Trophoblast cell (in vitro differentiated cells and primary cell): ENCODE results near the gene KCTD11.

ENCODE experiments used
- DNase-seq, 2 donors: peaks; one replicate each; pipeline ENCODE4 v3.0.0-alpha.2; 2016
- H2AFZ ChIP-seq: 2 replicates; pipeline ENCODE4 v1.6.1; 2013; ENCODE audit warnings: low read length, moderate library complexity, mild to moderate bottlenecking; ENCODE audit not compliant: insufficient read depth, poor library complexity
- H2AK5ac ChIP-seq: 2 replicates; pipeline ENCODE4 v1.6.1; 2013; ENCODE audit warnings: mild to moderate bottlenecking, low read length
- H2BK120ac ChIP-seq: 2 replicates; pipeline ENCODE4 v1.6.1; 2013; ENCODE audit warnings: low read length, mild to moderate bottlenecking, moderate library complexity; ENCODE audit not compliant: insufficient read depth, poor library complexity
- H2BK12ac ChIP-seq: 2 replicates; pipeline ENCODE4 v1.6.1; 2013; ENCODE audit warnings: mild to moderate bottlenecking, low read length, moderate library complexity
- H2BK5ac ChIP-seq: 2 replicates; pipeline ENCODE4 v1.6.1; 2013; ENCODE audit warnings: low read length, low read depth, moderate library complexity, mild to moderate bottlenecking; ENCODE audit not compliant: poor library complexity
- H3K14ac ChIP-seq: 2 replicates; pipeline ENCODE4 v1.6.1; 2013; ENCODE audit warnings: mild to moderate bottlenecking, low read length
- H3K18ac ChIP-seq: 2 replicates; pipeline ENCODE4 v1.6.1; 2013; ENCODE audit warnings: mild to moderate bottlenecking, low read length
- H3K23ac ChIP-seq: 2 replicates; pipeline ENCODE4 v1.6.1; 2013; ENCODE audit warnings: low read length
- H3K27ac ChIP-seq: 2 replicates; pipeline ENCODE4 v1.5.1; 2013; ENCODE audit warnings: low read depth, mild to moderate bottlenecking, inconsistent platforms, low read length, moderate library complexity
- H3K27me3 ChIP-seq: 2 replicates; pipeline ENCODE4 v1.6.1; 2013; ENCODE audit warnings: inconsistent platforms, mild to moderate bottlenecking, low read length, moderate library complexity; ENCODE audit not compliant: insufficient read depth
- H3K36me3 ChIP-seq, 2 experiments: 1 replicate in 1 of 2; 2 replicates in 1 of 2; pipeline ENCODE4 v1.6.1; 2013; ENCODE audit warnings: low read length in 2 of 2, mild to moderate bottlenecking in 2 of 2, moderate library complexity in 1 of 2; ENCODE audit not compliant: insufficient read depth in 2 of 2, control insufficient read depth in 1 of 2
- H3K4ac ChIP-seq: 2 replicates; pipeline ENCODE4 v1.6.1; 2013; ENCODE audit warnings: low read depth, mild to moderate bottlenecking, low read length, moderate library complexity
- H3K4me1 ChIP-seq, 2 experiments: 1 replicate in 1 of 2; 2 replicates in 1 of 2; pipeline ENCODE4 v1.6.1; 2013; ENCODE audit warnings: low read length in 2 of 2, mild to moderate bottlenecking in 2 of 2, moderate library complexity in 1 of 2; ENCODE audit not compliant: insufficient read depth in 2 of 2, control insufficient read depth in 1 of 2
- H3K4me2 ChIP-seq: 2 replicates; pipeline ENCODE4 v1.6.1; 2013; ENCODE audit warnings: inconsistent platforms, mild to moderate bottlenecking, low read length, moderate library complexity
- H3K4me3 ChIP-seq: 2 replicates; pipeline ENCODE4 v1.5.1; 2013; ENCODE audit warnings: mild to moderate bottlenecking, low read depth, low read length, inconsistent platforms
- H3K79me1 ChIP-seq: one replicate; pipeline ENCODE4 v1.6.1; 2013; ENCODE audit warnings: low read length
- H3K79me2 ChIP-seq: 2 replicates; pipeline ENCODE4 v1.6.1; 2013; ENCODE audit warnings: low read length, mild to moderate bottlenecking; ENCODE audit not compliant: control insufficient read depth, insufficient read depth, poor library complexity
- H3K9ac ChIP-seq: 2 replicates; pipeline ENCODE4 v1.6.1; 2013; ENCODE audit warnings: mild to moderate bottlenecking, low read length
- H3K9me3 ChIP-seq: 2 replicates; pipeline ENCODE4 v1.6.1; 2013; ENCODE audit warnings: low read depth, mild to moderate bottlenecking, control low read depth, inconsistent platforms, low read length; ENCODE audit not compliant: insufficient read depth
- H4K12ac ChIP-seq: 2 replicates; pipeline ENCODE4 v1.6.1; 2013; ENCODE audit warnings: low read depth, mild to moderate bottlenecking, low read length, moderate library complexity
- H4K8ac ChIP-seq: 2 replicates; pipeline ENCODE4 v1.6.1; 2013; ENCODE audit warnings: low read depth, mild to moderate bottlenecking, low read length, moderate library complexity
- H4K91ac ChIP-seq: one replicate; pipeline ENCODE4 v1.6.1; 2013; ENCODE audit warnings: low read depth, mild to moderate bottlenecking, low read length, moderate library complexity
- WGBS: extraction: QIAGEN DNeasy Blood & Tissue Kit; methylation state at CpG from one replicate; pipeline ENCODE4 v1.1.7; 2013; ENCODE audit warnings: missing lambda C conversion rate; ENCODE audit not compliant: insufficient read length, insufficient coverage; ENCODE audit errors: extremely low coverage; 5-methylcytosine and 5-hydroxymethylcytosine counted together

Gene KCTD11

GRCh38 chr17:7369825-7370224 is 17.9 kb downstream of the KCTD11 start:
- Histone ChIP-seq H2BK5ac (no peak overlapping the region), H3K79me2 (no peaks in the 10 kb centered on the region), H3K4me3 (no peak overlapping the region), H4K8ac (no peak overlapping the region), H3K9me3 (no peaks in the 10 kb centered on the region), H3K23ac (no peak overlapping the region), H2BK12ac (no peak overlapping the region), H3K9ac (no peak overlapping the region), H3K14ac (no peak overlapping the region), H4K91ac (no peak overlapping the region), H3K79me1 (no peaks in the 10 kb centered on the region), H3K4ac (no peak overlapping the region), H2BK120ac (no peak overlapping the region), H3K27ac (no peak overlapping the region), H3K4me2 (no peak overlapping the region), H4K12ac (no peak overlapping the region), H3K27me3 (no peaks in the 10 kb centered on the region), H3K36me3 (no peaks in the 10 kb centered on the region), H3K18ac (no peak overlapping the region), H2AK5ac (no peak overlapping the region), H2AFZ (no peak overlapping the region), H3K4me1 (no peaks in the 10 kb centered on the region)
- no CpG with 5 or more reads among the region's 5 CpGs for WGBS
- no peak for DNase-seq

- H2BK12ac ChIP-seq, result no peak overlapping the region
- H3K23ac ChIP-seq, result no peak overlapping the region
- H3K27me3 ChIP-seq, result no peaks in the 10 kb centered on the region
- H3K9ac ChIP-seq, result no peak overlapping the region
- no peak overlapping the region for H3K27ac ChIP-seq
- no peak overlapping the region for H2BK120ac ChIP-seq
- no peak overlapping the region for H2AK5ac ChIP-seq
- H3K4ac ChIP-seq, result no peak overlapping the region
- DNase-seq, result no peak
- no peaks in the 10 kb centered on the region for H3K4me1 ChIP-seq
- H2BK5ac ChIP-seq, result no peak overlapping the region
- no peaks in the 10 kb centered on the region for H3K79me1 ChIP-seq
- no peak overlapping the region for H2AFZ ChIP-seq
- H3K36me3 ChIP-seq, result no peaks in the 10 kb centered on the region
- H3K79me2 ChIP-seq, result no peaks in the 10 kb centered on the region
- WGBS, result no CpG with 5 or more reads among the region's 4 CpGs
- H4K8ac ChIP-seq, result no peak overlapping the region
- H3K18ac ChIP-seq, result no peak overlapping the region
- no peak overlapping the region for H3K14ac ChIP-seq
- no peak overlapping the region for H3K4me3 ChIP-seq
- H3K4me2 ChIP-seq, result no peak overlapping the region
- no peaks in the 10 kb centered on the region for H3K9me3 ChIP-seq
- H4K12ac ChIP-seq, result no peak overlapping the region
- no peak overlapping the region for H4K91ac ChIP-seq
Measured at GRCh38 chr17:7370853-7371252, 18.9 kb downstream of the KCTD11 start.

- Histone ChIP-seq H2BK5ac (no peak overlapping the region), H4K12ac (no peak overlapping the region), H3K23ac (no peak overlapping the region), H3K79me2 (no peaks in the 10 kb centered on the region), H2BK12ac (no peak overlapping the region), H3K79me1 (no peaks in the 10 kb centered on the region), H2AK5ac (no peak overlapping the region), H3K4me2 (no peak overlapping the region), H4K91ac (no peak overlapping the region), H3K4me1 (no peaks in the 10 kb centered on the region), H3K9ac (no peak overlapping the region), H3K18ac (no peak overlapping the region), H2AFZ (no peak overlapping the region), H3K4me3 (no peak overlapping the region), H3K27me3 (no peaks in the 10 kb centered on the region), H3K27ac (no peak overlapping the region), H3K14ac (no peak overlapping the region), H4K8ac (no peak overlapping the region), H3K4ac (no peak overlapping the region), H3K36me3 (no peaks in the 10 kb centered on the region), H3K9me3 (no peaks in the 10 kb centered on the region), H2BK120ac (no peak overlapping the region)
- DNase-seq, result no peak
- no CpG with 5 or more reads among the region's 2 CpGs for WGBS
Measured at GRCh38 chr17:7374353-7374752, 22.4 kb downstream of the KCTD11 start.

- Histone ChIP-seq H2BK12ac (no peak overlapping the region), H2AFZ (no peak overlapping the region), H3K79me1 (peaks cover 7% of the 10 kb centered on the region), H2BK5ac (no peak overlapping the region), H3K23ac (no peak overlapping the region), H3K14ac (no peak overlapping the region), H2BK120ac (no peak overlapping the region), H4K91ac (no peak overlapping the region), H3K4ac (no peak overlapping the region), H3K18ac (no peak overlapping the region), H2AK5ac (no peak overlapping the region), H3K4me2 (no peak overlapping the region), H3K27ac (no peak overlapping the region), H3K36me3 (peaks cover 3 to 5% of the 10 kb centered on the region in 2 experiments), H3K4me3 (no peak overlapping the region), H3K9me3 (peaks cover 4% of the 10 kb centered on the region), H3K4me1 (peaks cover 19 to 24% of the 10 kb centered on the region in 2 experiments), H3K27me3 (no peaks in the 10 kb centered on the region), H4K12ac (no peak overlapping the region), H3K79me2 (no peaks in the 10 kb centered on the region), H3K9ac (no peak overlapping the region), H4K8ac (no peak overlapping the region)
- DNase-seq, result no peak
- WGBS, result no CpG with 5 or more reads among the region's 3 CpGs
Measured at GRCh38 chr17:7379134-7379533, 27.2 kb downstream of the KCTD11 start.
